ENCODE results near the gene HACD2.

The HACD2 gene

DNA sequence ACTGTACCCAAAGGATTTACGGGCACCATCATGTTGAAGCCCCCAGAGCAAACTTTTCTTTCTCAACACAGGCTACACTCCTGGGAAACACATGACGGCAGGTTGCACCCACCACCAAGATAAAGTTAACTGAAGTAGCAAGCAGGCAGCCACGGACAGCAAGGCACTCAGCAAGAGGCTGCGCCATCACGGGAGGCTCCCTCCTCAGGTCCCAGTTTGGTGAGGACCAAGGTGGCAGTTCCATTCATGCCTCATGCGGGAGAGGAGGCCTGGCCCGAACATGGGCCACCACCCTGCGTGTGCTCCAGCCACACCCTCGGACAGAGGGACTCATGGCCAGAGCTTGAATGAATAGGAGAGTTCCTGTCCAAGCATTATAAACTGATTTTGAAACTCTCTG is 142.7 kb downstream of the HACD2 start:
- TF ChIP-seq, protein P1, sequence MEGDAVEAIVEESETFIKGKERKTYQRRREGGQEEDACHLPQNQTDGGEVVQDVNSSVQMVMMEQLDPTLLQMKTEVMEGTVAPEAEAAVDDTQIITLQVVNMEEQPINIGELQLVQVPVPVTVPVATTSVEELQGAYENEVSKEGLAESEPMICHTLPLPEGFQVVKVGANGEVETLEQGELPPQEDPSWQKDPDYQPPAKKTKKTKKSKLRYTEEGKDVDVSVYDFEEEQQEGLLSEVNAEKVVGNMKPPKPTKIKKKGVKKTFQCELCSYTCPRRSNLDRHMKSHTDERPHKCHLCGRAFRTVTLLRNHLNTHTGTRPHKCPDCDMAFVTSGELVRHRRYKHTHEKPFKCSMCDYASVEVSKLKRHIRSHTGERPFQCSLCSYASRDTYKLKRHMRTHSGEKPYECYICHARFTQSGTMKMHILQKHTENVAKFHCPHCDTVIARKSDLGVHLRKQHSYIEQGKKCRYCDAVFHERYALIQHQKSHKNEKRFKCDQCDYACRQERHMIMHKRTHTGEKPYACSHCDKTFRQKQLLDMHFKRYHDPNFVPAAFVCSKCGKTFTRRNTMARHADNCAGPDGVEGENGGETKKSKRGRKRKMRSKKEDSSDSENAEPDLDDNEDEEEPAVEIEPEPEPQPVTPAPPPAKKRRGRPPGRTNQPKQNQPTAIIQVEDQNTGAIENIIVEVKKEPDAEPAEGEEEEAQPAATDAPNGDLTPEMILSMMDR (IDR thresholded peaks at IDR 0.05), result no peak
- no peak for TF ChIP-seq ZFX (IDR thresholded peaks at IDR 0.05; ENCODE audit: borderline replicate concordance)
- H3K27ac ChIP-seq, result no peak overlapping the region
